Coronary artery (tissue), 2 donors: Measurements from ENCODE around the gene HSDL1.

ENCODE experiments used
- DNase-seq: peaks from one replicate; pipeline ENCODE4 v3.0.0-alpha.2; 2017; ENCODE audit warnings: low spot score
- H3K27ac ChIP-seq, 2 donors: fragments of 200-600 bp; sonication (generic); one replicate each; pipeline ENCODE4 v1.5.1; 2016 to 2019
- H3K4me3 ChIP-seq: fragments of 200-600 bp; sonication (generic); 2 replicates; pipeline ENCODE4 v1.5.1; 2016; ENCODE audit warnings: mild to moderate bottlenecking, moderate library complexity
- TF ChIP-seq, protein P1 (sequence below): fragments of 200-600 bp; sonication (generic); IDR thresholded peaks from one replicate; pipeline ENCODE4 v1.5.1; 2019; ENCODE audit warnings: antibody characterized with exemption

HSDL1 gene

DNA sequence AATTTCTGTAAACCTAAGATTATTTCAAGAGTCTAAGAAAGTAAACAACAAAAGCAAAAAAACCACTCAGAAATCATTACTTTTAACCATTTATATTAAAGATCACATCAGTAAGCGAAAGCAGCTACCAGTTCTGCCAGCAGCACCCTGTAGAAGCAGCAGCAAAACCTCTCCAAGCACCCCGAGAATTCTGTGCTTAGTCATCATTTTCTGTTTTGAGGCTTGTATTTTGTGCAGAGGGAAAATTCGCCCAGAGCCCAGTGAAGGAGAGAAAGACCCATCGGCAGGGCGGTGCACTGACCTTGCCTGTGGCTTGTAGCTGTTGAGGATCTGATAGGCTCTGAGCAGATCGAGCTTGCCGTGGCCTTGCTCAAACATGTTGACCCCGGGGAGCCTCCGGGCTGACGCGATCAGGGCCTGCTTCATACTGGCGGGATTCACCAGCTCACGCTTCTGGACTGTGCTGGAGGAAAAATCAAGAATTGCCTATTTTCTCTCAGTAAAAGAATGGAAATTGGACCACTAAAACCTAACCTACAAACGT, 63.5 kb downstream of the HSDL1 start:
- no peak overlapping the region for H3K27ac ChIP-seq
- no peak for DNase-seq
- TF ChIP-seq, protein P1, sequence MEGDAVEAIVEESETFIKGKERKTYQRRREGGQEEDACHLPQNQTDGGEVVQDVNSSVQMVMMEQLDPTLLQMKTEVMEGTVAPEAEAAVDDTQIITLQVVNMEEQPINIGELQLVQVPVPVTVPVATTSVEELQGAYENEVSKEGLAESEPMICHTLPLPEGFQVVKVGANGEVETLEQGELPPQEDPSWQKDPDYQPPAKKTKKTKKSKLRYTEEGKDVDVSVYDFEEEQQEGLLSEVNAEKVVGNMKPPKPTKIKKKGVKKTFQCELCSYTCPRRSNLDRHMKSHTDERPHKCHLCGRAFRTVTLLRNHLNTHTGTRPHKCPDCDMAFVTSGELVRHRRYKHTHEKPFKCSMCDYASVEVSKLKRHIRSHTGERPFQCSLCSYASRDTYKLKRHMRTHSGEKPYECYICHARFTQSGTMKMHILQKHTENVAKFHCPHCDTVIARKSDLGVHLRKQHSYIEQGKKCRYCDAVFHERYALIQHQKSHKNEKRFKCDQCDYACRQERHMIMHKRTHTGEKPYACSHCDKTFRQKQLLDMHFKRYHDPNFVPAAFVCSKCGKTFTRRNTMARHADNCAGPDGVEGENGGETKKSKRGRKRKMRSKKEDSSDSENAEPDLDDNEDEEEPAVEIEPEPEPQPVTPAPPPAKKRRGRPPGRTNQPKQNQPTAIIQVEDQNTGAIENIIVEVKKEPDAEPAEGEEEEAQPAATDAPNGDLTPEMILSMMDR = no peak
- H3K4me3 ChIP-seq = no peak overlapping the region

DNA sequence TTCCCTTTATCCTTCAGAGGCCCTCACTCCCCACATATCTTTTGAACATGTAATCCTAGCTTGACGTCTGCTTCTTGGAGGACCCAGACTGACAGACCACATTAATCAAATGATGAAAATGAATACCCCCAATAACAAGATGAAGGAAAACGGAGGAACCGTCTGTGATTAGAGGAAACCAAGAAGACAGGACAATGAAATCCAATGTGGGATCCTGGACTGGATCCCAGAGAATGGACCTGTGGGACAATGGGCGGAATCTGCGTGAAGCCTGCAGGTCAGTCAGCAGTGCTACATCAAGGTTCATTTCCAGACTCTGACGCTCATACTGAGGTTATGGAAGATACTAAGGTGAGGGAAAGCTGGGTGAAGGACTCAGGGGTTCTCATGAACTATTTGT, 64.2 kb downstream of the HSDL1 start:
- TF ChIP-seq, protein P1 = no peak
- Histone ChIP-seq H3K4me3 (no peak overlapping the region), H3K27ac (no peak overlapping the region)
- DNase-seq = no peak

DNA sequence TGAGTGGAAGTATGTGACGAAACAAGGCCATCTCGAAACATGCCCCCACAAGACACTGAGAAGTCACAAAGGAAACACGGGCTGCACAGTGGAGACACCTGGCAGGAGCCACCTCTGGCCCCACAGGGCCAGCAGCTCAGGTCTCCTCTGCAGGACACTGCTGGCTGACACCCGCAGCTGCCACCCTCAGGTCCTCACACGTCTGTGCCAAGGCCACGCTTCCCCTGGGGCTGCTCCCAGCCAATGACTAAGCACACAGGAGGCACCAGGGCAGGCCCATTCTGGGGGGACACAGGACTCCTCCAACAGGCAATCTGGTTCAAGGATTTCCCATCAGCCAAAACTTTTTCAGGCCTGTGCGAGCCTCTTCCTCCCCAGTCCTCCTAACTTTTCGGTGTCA, 64.6 kb downstream of the HSDL1 start:
- Histone ChIP-seq H3K4me3 (no peak overlapping the region), H3K27ac (no peak overlapping the region)
- DNase-seq = no peak
- TF ChIP-seq, protein P1 = no peak

DNA sequence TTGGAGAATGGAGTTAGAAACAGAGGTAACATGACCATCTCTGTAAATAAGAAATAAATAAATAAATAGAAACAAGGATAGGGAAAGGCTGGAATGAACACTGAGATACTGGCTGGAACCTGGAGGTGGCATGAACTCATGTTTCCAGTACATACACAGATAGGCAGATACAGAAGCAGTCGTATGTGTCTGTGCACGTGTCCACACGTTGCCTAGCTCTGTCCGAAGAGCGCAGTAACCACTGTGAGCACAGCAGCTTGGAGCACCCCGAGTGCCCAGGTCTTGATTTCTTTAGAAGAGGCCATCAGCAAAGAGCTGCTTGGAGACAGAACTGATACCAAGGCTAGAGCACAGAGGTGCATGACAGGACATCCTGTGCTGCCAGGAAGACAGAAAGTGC, 65.3 kb downstream of the HSDL1 start:
- H3K4me3 ChIP-seq = no peak overlapping the region
- TF ChIP-seq, protein P1 = no peak
- no peak for DNase-seq
- no peak overlapping the region for H3K27ac ChIP-seq

DNA sequence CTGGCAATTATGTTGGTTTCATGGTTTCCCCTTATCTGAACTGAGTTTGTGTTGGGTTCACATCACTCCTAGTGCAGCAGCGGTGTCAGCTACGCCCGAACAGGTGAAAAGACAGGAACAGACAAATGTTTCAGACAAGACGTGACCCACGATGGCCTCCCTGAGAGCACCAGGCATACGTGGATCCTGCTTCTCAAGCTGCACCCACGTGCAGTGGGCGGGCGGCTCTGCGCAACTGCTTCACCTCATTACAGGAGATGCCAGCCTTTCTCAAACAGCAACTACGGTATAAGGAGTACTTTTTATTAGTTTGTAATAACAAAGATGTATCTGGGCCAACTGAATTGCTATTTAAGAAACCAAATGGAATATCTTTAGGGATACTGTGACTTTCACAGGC, 69.6 kb downstream of the HSDL1 start:
- H3K27ac ChIP-seq = no peak overlapping the region
- TF ChIP-seq, protein P1 = no peak
- no peak for DNase-seq
- no peak overlapping the region for H3K4me3 ChIP-seq

DNA sequence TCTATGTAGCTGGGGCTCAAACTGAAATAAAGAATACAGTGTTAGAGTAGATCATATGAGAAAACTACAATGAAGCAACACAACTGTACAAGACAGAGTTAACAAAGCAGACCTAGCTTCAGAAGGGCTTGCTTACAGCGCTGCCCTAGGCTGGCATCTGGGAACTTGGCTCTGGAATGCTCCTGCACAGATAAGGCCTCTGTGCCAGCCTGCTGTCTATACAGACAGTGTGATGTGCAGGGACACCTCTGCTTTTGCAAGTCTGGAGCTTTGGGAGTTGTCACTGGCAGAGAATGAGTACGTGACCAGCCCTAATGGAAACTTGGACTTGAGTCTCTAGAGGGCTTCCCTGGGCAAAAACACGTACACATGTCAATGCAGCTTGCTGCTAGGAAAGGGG, 70.3 kb downstream of the HSDL1 start:
- H3K27ac ChIP-seq = no peak overlapping the region
- TF ChIP-seq, protein P1 = no peak
- no peak overlapping the region for H3K4me3 ChIP-seq
- no peak for DNase-seq
